Skin of body (tissue), 2 donors: ENCODE data around the gene HDAC9. TPM values are rescaled to one million over a fixed set of nuclear protein-coding genes. Genes with fewer than 3 reads are reported as not detected.

Source experiments
- DNase-seq: peaks from one replicate; lab custom pipeline; 2025; lab: John Stamatoyannopoulos, UW
- total RNA-seq: library from RNA; depleted of rRNA; stranded (reverse); fragments of >200 nt; gene quantifications from one replicate; pipeline ENCODE4 v1.2.3, GENCODE V29; 2014

Gene HDAC9
- total RNA-seq, 1 donor from 2014 or later: 28.2 TPM

DNA sequence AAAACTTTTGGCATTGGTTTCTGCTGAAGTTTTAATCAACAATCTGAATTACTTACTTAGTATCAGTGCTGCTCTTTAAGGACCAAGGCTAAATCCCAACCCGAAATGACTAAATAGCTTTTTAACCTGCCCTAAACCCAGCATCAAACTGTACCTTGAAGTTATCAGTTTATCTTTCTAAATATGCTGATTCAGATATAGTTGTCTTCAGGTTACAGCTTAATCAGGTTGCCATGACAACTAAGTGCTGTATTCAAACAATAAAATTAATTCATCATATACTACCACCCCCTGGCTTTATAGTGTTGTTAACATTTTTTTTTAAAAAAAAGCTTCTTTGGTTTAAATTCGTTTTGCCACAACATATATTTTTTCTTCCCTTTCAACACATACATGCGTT is 382.3 kb downstream of the HDAC9 start:
- no peak for DNase-seq

DNA sequence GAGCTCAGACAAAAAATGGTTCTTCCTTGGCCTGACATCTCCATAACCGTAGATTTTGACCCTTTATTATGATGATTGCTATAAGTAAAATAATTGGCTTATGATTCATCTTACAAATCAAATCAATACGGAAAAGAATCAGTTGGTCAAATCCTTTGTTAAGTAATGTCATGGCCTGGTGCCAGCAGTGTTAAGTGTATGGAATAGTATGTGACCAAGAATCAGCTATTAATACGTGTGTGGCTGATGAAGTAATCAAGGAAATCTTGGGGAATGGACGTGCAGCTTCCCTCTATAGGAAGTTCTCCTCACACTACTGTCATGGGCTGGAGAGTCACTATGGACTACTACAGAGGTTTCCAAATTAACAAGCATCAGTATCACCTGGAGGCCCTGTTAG is 391.3 kb downstream of the HDAC9 start:
- DNase-seq: no peak

DNA sequence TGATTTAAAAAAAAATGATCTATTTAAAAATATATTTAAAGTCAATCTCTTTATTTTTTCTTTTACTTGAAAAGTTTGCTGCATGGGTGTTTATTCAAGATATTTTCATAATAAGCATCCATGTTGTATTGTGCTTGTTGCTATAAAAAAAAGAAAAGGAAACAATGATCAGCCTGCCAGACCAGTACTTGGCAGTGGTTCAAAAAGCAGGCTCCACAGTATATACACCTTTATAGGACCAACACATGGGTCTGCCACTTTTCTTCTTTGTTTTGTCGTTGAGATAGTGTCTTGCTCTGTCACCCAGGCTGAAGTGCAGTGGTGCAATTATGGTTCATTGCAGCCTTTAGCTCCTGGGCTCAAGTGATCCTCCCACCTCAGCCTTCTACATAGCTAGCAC is 393.9 kb downstream of the HDAC9 start:
- no peak for DNase-seq

DNA sequence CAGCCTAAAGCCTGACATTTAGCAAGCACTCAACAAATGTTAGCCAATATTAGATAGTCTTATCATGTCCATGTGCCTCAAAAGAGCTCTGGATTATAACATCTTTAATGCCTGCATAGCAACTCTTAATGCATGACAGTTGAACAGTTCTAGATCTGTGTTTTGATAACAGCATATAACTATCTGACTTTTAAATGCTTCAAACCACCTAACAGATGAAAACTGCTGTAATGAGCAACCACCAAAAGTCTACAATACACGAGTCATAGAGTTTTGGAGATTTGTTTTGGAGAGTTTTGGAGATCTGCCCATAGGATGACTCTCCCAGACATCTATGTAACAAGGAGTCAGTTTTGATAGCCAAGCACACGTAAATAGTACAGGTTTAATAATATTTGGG is 394.6 kb downstream of the HDAC9 start:
- DNase-seq: no peak

DNA sequence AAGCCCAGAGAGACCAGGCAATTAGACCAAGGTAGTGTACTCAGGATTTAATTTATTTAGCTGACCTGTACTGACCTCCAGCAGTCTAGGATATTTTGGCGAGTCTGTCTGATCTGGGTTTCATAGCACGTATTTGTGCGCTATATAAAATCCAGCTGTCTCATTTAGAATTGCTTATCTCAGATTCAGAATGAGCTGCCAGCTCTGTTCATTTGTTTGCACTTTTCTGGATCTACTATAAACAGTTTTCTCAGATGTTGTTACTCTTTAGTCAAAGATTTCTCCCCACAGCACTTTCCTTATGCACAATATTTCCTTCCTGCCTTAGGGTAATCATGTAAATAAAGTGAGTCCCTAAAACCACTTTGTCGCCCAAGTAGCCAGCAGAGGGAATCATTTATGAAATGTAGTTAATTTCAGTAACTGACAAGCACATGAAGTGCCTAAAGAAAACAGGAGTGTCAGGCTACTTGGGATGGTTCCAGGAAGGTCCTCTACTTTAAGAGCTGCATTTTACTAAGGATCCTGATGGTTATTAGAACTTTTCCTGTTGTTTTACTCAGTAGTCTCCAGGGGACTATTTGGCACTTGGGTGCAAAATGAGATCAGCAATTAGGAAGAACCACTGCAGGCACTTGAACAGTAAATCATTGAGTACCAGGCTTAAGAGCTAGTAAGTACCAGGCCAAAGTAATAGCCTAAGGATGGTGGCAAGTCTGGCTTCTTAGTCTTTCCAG is 395.5 kb downstream of the HDAC9 start:
- DNase-seq: no peak

DNA sequence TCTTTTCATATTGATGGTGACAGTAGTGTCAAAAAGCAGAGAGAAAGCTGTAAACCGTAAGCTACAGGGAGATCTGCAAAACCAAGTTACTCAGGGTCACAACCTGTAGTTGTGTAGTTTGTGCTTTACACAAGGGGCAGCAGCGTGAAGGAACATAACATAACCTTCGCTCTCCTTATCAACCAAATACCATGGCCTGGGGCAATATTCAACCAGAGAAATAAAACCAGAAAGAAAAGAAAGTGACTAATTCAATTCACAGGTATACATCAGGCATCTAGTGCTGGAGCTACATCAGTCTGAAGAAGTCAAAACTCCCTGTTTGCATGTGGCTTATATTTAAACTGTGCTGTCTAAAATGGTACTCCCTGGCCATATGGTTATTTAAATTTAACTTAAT is 397.6 kb downstream of the HDAC9 start:
- no peak for DNase-seq

DNA sequence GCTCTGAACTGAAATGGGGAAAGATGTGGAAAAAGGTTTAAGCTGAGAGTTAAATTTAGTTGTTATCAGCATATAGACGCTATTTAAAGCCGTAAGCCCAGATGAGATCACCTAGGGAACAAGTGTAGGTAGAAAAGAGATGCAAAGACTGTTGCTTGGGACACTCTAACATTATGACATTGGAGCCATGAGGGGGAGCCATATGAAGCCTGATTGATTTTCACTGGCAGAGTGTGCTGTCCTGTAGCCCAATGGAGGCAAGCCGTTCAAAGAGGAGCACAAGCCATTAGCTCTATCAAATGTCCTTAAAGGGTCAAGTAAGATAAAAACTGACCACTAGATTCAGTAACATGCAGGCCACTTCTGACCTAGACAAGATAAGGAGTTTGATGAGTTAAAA is 398.6 kb downstream of the HDAC9 start:
- DNase-seq: no peak

DNA sequence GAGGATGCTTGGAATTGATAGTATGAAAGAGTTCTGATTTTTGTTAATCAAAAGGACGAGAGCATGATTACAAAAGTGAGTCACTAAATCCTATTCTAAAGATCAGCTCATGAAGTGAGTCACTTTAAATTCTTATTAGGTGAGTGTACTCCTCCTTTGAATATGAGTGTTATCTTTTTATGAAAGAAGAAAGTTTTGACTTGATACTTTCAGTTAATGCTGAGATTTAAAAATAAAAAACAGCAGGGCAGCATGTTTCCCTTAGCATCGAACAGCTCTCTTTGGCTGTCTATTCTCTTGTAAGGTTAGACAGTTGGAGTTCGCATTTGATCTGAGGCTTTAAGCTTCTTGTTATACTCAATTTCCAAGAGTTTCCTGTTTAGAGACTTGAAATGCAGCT is 399.9 kb downstream of the HDAC9 start:
- DNase-seq: no peak

DNA sequence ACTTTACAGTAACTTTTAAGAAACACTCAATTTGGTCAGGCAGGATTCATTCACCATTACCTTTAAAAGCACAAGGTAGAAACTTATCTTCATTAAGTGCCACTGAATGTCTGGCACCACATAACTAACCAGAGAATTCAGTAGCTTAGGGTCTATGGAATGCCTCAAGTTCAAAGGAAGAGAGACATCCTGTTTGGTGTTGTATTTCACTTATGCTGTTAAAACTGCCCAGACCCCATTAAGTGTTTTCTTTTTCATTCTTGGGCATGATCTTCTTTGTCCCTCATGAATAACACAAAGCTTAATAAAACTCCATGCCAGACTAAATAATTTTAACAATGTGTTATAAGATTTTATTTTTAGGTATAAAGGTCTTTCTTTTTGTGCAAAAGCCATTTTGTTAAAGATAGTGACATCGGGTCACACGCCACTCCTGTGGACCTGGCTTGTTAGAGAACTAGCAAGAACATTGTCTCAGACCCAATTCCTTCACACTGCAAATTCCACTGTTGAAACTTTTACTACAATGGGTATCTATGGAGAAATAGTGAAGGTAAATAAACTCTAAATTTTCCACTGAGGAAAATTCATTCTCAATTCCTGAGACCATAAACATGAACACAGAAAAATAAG is 400.9 kb downstream of the HDAC9 start:
- no peak for DNase-seq

DNA sequence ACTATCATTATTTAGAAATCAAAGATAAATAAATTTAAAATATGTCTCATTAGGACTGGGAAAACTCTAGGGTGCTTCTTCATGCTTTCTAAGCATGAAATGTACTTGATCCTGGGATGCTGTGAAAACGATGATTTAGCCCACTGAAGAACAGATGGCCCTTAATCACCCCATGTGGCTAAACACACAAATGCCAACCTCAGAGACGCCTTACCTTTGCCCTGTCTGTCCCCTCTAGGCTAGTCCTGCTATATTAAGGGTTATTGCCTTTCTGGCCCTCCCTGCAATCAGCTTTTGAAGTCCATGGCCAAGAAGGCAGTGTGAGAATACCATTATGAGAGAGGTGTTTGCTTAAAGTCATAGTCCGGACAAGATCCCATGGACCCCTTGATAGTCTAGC is 404.7 kb downstream of the HDAC9 start:
- DNase-seq: no peak

DNA sequence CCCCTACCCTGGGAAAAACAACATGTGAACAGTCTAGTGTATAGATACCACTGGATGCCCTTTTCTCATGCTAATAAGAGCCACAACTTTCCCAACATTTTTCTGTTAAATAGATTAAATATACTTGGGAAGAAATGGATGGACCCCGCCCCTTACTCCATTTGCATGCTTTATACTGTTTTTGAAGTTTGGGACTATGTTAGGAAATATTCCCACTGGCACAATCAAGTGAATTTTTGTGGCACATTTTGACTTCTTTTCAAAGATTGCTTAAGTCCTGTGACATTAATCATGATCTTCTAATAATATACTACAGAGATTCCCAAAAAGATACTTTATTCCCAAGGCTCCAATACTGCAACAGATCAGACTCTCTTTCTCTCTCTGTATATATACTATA is 405.3 kb downstream of the HDAC9 start:
- no peak for DNase-seq

DNA sequence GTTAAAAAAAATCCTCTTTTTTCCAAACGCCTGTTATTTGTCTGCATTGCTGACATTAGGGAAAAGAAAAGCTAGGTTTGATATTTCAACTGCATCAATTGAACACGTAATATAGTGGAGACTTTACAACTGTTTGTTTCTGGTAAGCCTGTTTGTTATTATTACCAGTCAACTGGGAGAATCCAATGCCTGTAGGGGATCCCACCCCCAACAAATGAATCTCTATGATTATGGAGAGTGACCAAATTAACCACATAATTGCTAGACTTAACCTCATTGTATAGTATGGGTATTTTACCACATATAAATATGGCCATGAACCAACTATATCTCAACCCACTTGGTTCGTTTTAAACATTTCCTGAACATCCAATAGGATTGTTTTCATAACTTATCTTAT is 405.8 kb downstream of the HDAC9 start:
- DNase-seq: no peak

DNA sequence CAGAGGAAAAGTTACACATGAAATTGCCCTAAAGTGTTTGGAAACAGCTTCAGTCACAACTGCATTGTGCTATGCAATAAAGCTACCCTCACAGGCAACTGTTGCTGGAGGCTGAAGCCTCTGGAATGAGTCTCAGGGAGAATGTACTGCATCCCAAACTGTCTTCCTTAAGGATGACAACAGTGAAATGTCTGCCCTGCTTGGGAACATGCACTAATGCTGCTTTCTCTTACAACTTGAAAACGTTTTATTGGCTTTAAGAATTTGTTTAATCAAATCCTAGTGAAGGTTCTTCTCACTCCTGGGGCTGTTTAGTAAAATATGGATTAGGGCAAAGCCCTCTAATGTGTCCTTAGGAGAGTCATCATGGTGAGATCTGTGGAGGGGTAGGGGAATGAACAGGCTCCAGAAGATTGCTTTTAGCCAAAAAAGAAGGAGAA is 406.5 kb downstream of the HDAC9 start:
- DNase-seq: peak; percentile 81

DNA sequence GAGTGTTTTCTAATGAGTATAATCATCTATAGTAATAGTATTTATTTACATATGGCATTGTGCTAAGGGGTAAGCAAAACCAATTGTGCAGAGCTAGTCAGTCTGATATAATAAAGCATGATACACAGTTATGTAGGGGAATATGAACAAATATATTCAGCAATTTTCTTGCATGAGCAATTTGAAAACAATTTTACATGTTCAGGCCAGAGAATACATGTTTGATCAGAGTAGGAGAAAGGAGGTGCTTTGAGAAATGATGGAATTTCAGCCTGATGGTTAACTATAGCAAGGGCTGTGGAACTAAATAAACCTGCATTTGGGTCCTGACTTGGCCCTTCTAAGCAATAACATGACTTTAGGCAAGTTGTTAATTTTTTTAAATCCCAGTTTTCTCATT is 407.3 kb downstream of the HDAC9 start:
- no peak for DNase-seq

DNA sequence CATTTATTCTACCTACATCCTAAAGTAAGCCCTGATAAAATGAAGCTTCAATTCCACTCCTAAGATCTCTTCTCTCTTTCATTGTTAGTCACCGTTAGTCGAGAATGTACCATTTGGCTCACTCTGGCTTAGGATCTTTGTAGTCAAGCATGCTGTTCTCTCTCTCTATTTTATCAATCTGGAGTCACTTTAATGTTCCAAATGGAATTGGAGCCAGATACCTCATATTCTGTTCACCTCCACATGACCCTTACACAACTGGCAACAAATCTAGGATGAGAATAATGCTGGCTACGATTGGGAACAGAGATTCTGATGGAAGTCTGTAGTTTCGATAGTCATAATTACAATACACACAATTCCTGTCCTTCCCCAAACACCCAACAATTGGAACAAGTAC is 408.1 kb downstream of the HDAC9 start:
- peak; percentile 82 for DNase-seq

DNA sequence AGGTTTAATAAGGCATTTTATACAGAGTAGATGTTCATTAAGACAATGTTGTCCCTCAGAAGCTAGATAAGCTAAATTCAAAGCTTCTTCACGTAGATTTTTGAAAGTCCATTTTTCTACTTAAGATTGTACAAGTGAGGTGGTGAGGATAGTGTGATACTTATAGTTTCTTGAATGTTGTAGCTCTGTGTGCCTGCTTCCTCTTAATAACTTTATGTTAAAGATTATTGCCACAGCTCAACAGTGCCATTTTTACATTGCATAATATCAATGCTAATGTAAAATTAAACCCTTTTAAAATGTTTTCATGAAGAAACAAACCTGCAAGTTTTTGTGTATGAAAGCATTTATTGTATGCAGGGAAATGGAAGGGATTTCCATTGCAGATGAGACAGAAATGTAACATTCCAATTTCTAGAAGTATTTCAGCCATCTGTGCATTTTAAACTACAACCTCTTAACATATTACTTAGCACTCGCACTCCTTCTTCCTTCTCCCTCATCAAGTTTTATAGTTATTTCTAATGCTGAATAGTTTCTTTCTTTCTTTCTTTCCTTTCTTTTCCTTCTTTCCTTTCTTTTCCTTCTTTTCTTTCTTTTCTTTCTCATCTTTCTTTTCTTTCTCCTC is 409.9 kb downstream of the HDAC9 start:
- no peak for DNase-seq

DNA sequence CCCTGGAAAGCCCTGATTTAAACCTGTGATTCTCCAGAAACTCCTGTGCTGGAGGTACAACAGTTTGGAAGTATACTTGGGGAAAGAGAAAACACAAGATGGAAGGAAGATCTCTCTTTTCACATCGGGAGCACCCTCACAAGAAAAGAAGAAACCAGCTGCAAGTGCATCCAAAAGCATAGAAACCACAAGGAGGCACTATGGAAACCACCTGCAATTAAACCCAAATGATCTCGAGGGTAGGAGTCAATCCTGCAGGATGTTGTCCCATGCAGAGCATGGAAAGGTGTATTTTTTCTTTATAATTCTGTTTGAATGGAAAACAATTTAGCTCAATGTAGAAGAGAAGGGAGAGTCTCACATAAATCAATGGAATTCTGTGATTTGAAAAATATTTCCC is 411.4 kb downstream of the HDAC9 start:
- DNase-seq: no peak

DNA sequence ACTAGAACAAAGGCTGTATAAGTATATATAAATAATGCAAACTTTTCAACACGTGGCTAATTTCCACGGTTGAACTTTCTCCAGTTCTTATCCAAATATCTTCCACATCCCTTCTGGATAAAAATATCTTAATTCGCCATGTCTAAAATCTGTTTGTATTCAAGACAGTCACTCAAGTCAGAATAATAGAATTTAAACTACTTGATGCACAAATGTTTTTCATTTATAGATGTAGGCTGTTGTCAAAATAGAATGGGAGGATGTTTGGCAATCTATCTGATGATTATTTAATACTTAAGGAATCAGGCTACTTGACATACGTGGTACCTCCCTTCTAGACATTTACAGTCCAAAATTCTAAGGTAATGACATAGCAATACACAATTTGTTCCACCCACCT is 417.6 kb downstream of the HDAC9 start:
- peak; percentile 93 for DNase-seq

DNA sequence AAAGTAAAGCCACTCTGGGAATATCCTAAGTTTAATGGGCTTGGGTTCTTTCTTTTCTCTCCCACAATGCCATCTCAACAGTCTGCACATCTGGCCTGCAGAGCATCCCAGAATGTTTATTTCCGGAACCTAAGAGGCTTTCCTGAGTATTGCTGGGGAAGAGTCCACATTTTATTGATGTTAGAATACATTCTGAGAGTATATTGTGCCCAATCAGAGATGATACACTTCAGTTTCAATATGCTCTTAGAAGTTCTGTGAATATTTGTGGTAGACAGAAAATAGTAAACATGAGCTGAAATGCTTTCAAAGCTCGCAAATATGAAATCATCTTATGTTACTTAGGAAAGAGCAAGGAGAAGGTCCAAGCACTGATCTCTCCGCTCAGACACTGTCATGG is 421.3 kb downstream of the HDAC9 start:
- DNase-seq: peak; percentile 77

DNA sequence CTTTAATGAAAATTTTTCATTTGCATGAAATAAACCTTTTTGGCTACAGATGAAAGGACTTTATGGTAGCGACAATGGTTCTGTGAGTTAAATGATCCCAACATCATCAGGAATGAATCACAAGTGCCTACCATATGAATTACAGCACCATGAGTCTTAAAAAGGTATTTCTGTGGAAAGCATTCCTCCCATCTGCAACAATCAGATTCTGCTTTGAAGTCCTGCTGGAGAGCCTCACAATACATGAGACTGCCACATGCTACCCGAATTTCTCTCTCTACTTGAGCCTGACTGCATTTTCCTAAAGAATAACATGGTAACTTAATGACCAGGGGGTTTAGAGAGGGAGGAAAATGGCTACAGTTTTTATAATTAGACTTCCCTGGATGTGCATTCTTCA is 431.6 kb downstream of the HDAC9 start:
- no peak for DNase-seq

DNA sequence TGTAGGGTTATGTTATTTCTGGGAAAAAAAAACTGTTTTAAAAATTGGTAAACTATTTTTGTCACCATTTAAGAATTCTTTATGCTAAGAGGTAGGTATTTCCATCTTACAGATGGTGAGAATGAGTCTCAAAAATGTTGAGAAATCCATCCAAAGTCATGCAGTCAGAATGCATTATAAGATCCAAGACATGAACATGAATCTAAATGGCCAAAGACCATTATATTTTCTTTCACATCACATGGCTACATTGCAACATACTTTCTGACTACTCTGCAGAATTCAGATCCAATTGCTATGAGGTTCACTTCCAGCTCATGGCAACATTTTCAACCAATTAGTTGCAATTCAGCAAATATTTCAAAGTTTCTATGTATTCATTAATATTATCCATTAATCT is 440.7 kb downstream of the HDAC9 start:
- DNase-seq: no peak

DNA sequence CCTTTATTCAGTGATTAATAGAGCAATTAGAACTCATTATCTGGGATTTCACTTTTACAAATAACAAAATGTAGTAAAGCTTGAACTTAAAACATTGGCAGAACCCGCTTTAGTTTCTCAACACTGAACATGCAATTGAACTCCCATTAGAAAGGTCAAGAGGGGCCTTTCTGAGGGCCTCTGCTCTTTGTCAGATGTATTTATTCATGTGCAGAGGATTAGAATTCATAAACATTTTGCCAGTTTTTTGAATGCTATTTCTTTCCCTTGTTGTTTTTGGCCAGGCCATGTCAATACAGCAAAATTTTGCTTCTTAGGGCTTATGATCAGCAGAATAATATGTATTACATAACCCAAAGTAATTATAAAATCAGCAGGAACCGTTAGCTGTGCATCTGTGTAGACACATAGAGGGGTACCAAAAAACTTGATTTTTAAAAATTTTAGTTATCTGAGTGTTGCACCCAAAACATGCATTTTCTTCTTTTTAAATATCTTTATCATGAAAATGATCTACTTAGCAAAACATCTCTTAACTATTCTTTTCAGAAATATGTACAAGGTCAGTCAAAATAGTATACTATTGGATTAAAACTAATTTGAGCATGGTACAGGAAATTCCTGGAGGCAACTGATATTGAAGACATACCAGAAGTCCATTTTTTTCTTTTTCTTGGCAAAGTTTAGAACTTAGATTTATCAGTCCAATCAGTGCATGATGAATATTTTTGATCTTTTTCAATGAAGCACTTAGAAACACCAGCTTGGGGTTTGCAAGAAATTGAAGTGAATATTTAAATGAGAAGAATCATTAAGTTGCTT is 444.4 kb downstream of the HDAC9 start:
- DNase-seq: no peak
